ENCODE data around the gene CHD9NB.
"Not testable (repeated sequence)": the region's sequence is repeated elsewhere in the genome, so short reads cannot be mapped to it uniquely, and the experiment has no call there.

CHD9NB gene

GRCh38 chr16:53036711-53037110 is 16.0 kb downstream of the CHD9NB start:
- not testable (repeated sequence) for H3K4me1 Mint-ChIP-seq (ENCODE audit: low read depth); H3K9me3 Mint-ChIP-seq; DNase-seq; H3K4me3 Mint-ChIP-seq; H3K27ac Mint-ChIP-seq; H3K36me3 Mint-ChIP-seq (ENCODE audit: low read depth)
- H3K27me3 Mint-ChIP-seq, result peaks cover 31% of the 10 kb centered on the region

GRCh38 chr16:53036066-53036465 is 16.6 kb downstream of the CHD9NB start:
- Mint-ChIP-seq H3K4me3 (no peak overlapping the region), H3K27me3 (peaks cover 36% of the 10 kb centered on the region), H3K9me3 (no peaks in the 10 kb centered on the region), H3K4me1 (ENCODE audit: low read depth) (peaks cover 1% of the 10 kb centered on the region), H3K27ac (no peak overlapping the region), H3K36me3 (ENCODE audit: low read depth) (no peaks in the 10 kb centered on the region)
- no peak for DNase-seq

GRCh38 chr16:53035176-53035942 is 17.3 kb downstream of the CHD9NB start:
- H3K4me3 Mint-ChIP-seq, result no peak overlapping the region
- no peaks in the 10 kb centered on the region for H3K9me3 Mint-ChIP-seq
- H3K27ac Mint-ChIP-seq, result no peak overlapping the region
- H3K4me1 Mint-ChIP-seq (ENCODE audit: low read depth), result peaks cover 1% of the 10 kb centered on the region
- H3K27me3 Mint-ChIP-seq, result peaks cover 36% of the 10 kb centered on the region
- no peak for DNase-seq
- H3K36me3 Mint-ChIP-seq (ENCODE audit: low read depth), result no peaks in the 10 kb centered on the region

- Mint-ChIP-seq H3K27ac (no peak overlapping the region), H3K4me3 (no peak overlapping the region), H3K4me1 (ENCODE audit: low read depth) (peaks cover 1% of the 10 kb centered on the region), H3K36me3 (ENCODE audit: low read depth) (no peaks in the 10 kb centered on the region), H3K9me3 (no peaks in the 10 kb centered on the region), H3K27me3 (peaks cover 36% of the 10 kb centered on the region)
- no peak for DNase-seq
Measured at GRCh38 chr16:53034306-53034705, 18.4 kb downstream of the CHD9NB start.

GRCh38 chr16:53031323-53031942 is 21.3 kb downstream of the CHD9NB start:
- peaks cover 1% of the 10 kb centered on the region for H3K4me1 Mint-ChIP-seq (ENCODE audit: low read depth)
- peaks cover 32% of the 10 kb centered on the region for H3K27me3 Mint-ChIP-seq
- no peaks in the 10 kb centered on the region for H3K36me3 Mint-ChIP-seq (ENCODE audit: low read depth)
- no peak overlapping the region for H3K27ac Mint-ChIP-seq
- DNase-seq, result no peak
- H3K4me3 Mint-ChIP-seq, result no peak overlapping the region
- H3K9me3 Mint-ChIP-seq, result no peaks in the 10 kb centered on the region

- Mint-ChIP-seq H3K27me3 (peaks cover 27% of the 10 kb centered on the region), H3K4me3 (no peak overlapping the region), H3K9me3 (no peaks in the 10 kb centered on the region), H3K4me1 (ENCODE audit: low read depth) (peaks cover 1% of the 10 kb centered on the region), H3K27ac (no peak overlapping the region), H3K36me3 (ENCODE audit: low read depth) (no peaks in the 10 kb centered on the region)
- no peak for DNase-seq
Measured at GRCh38 chr16:53029971-53030370, 22.7 kb downstream of the CHD9NB start.

GRCh38 chr16:53024045-53024444 is 28.7 kb downstream of the CHD9NB start:
- Mint-ChIP-seq H3K36me3 (ENCODE audit: low read depth) (no peaks in the 10 kb centered on the region), H3K9me3 (no peaks in the 10 kb centered on the region), H3K4me3 (no peak overlapping the region), H3K27ac (no peak overlapping the region), H3K4me1 (ENCODE audit: low read depth) (no peaks in the 10 kb centered on the region), H3K27me3 (peaks cover 4% of the 10 kb centered on the region)
- DNase-seq, result no peak

- peaks cover 4% of the 10 kb centered on the region for H3K27me3 Mint-ChIP-seq
- no peaks in the 10 kb centered on the region for H3K36me3 Mint-ChIP-seq (ENCODE audit: low read depth)
- H3K9me3 Mint-ChIP-seq, result no peaks in the 10 kb centered on the region
- H3K4me3 Mint-ChIP-seq, result no peak overlapping the region
- no peaks in the 10 kb centered on the region for H3K4me1 Mint-ChIP-seq (ENCODE audit: low read depth)
- no peak overlapping the region for H3K27ac Mint-ChIP-seq
- no peak for DNase-seq
Measured at GRCh38 chr16:53022374-53022773, 30.3 kb downstream of the CHD9NB start.

- Mint-ChIP-seq H3K27ac (no peak overlapping the region), H3K9me3 (no peaks in the 10 kb centered on the region), H3K27me3 (peaks cover 18% of the 10 kb centered on the region), H3K4me1 (ENCODE audit: low read depth) (no peaks in the 10 kb centered on the region), H3K4me3 (no peak overlapping the region), H3K36me3 (ENCODE audit: low read depth) (no peaks in the 10 kb centered on the region)
- DNase-seq, result no peak
Measured at GRCh38 chr16:53018834-53019416, 33.8 kb downstream of the CHD9NB start.

- no peak for DNase-seq
- Mint-ChIP-seq H3K4me3 (no peak overlapping the region), H3K4me1 (ENCODE audit: low read depth) (no peaks in the 10 kb centered on the region), H3K27ac (no peak overlapping the region), H3K36me3 (ENCODE audit: low read depth) (no peaks in the 10 kb centered on the region), H3K9me3 (no peaks in the 10 kb centered on the region), H3K27me3 (peaks cover 23% of the 10 kb centered on the region)
Measured at GRCh38 chr16:53014287-53014686, 38.4 kb downstream of the CHD9NB start.

- DNase-seq, result no peak
- H3K36me3 Mint-ChIP-seq (ENCODE audit: low read depth), result no peaks in the 10 kb centered on the region
- peaks cover 15% of the 10 kb centered on the region for H3K27me3 Mint-ChIP-seq
- H3K9me3 Mint-ChIP-seq, result no peaks in the 10 kb centered on the region
- H3K4me1 Mint-ChIP-seq (ENCODE audit: low read depth), result no peaks in the 10 kb centered on the region
- no peak overlapping the region for H3K27ac Mint-ChIP-seq
- H3K4me3 Mint-ChIP-seq, result no peak overlapping the region
Measured at GRCh38 chr16:53007095-53007494, 45.6 kb downstream of the CHD9NB start.

GRCh38 chr16:52997922-52998321 is 54.8 kb downstream of the CHD9NB start:
- Mint-ChIP-seq H3K27me3 (no peaks in the 10 kb centered on the region), H3K4me3 (no peak overlapping the region), H3K27ac (no peak overlapping the region), H3K36me3 (ENCODE audit: low read depth) (no peaks in the 10 kb centered on the region), H3K9me3 (no peaks in the 10 kb centered on the region), H3K4me1 (ENCODE audit: low read depth) (no peaks in the 10 kb centered on the region)
- no peak for DNase-seq

GRCh38 chr16:52994942-52995341 is 57.8 kb downstream of the CHD9NB start:
- Mint-ChIP-seq H3K4me3 (no peak overlapping the region), H3K36me3 (ENCODE audit: low read depth) (no peaks in the 10 kb centered on the region), H3K4me1 (ENCODE audit: low read depth) (no peaks in the 10 kb centered on the region), H3K27me3 (peaks cover 5% of the 10 kb centered on the region), H3K27ac (no peak overlapping the region), H3K9me3 (peaks cover 3% of the 10 kb centered on the region)
- DNase-seq, result no peak

GRCh38 chr16:52993179-52993578 is 59.5 kb downstream of the CHD9NB start:
- no peak overlapping the region for H3K27ac Mint-ChIP-seq
- no peak overlapping the region for H3K4me3 Mint-ChIP-seq
- no peaks in the 10 kb centered on the region for H3K36me3 Mint-ChIP-seq (ENCODE audit: low read depth)
- peaks cover 17% of the 10 kb centered on the region for H3K27me3 Mint-ChIP-seq
- peaks cover 3% of the 10 kb centered on the region for H3K9me3 Mint-ChIP-seq
- H3K4me1 Mint-ChIP-seq (ENCODE audit: low read depth), result no peaks in the 10 kb centered on the region
- DNase-seq, result no peak

- no peaks in the 10 kb centered on the region for H3K36me3 Mint-ChIP-seq (ENCODE audit: low read depth)
- H3K4me3 Mint-ChIP-seq, result no peak overlapping the region
- peaks cover 18% of the 10 kb centered on the region for H3K27me3 Mint-ChIP-seq
- H3K27ac Mint-ChIP-seq, result no peak overlapping the region
- no peak for DNase-seq
- H3K4me1 Mint-ChIP-seq (ENCODE audit: low read depth), result no peaks in the 10 kb centered on the region
- peaks cover 3% of the 10 kb centered on the region for H3K9me3 Mint-ChIP-seq
Measured at GRCh38 chr16:52991572-52991971, 61.1 kb downstream of the CHD9NB start.

All from activated T-cell treated with anti-CD3 and anti-CD28 coated beads, Interleukin-2, amount 50 U/mL, for 24 hours (primary cell).